Liver (tissue), 9 donors: Measurements from ENCODE around the gene EVA1C. TPM values are rescaled to one million over a fixed set of nuclear protein-coding genes. Genes with fewer than 3 reads are reported as not detected.
"Not testable (repeated sequence)": the region's sequence is repeated elsewhere in the genome, so short reads cannot be mapped to it uniquely, and the experiment has no call there.

Experiments
- DNase-seq: peaks from one replicate; pipeline ENCODE4 v3.0.0-alpha.2; 2017; ENCODE audit warnings: low spot score
- H3K27ac ChIP-seq, 2 donors: one replicate each; pipeline ENCODE4 v1.7.0; 2013; ENCODE audit warnings: inconsistent platforms in 2 of 2, low read length in 2 of 2, control low read depth in 1 of 2, low read depth in 1 of 2, mild to moderate bottlenecking in 1 of 2
- H3K27me3 ChIP-seq, 4 donors: one replicate each; pipeline versions ENCODE4 v1.6.1 to v1.7.0; 2013; ENCODE audit warnings: low read length in 3 of 4, inconsistent platforms in 1 of 4, mild to moderate bottlenecking in 1 of 4, moderate library complexity in 1 of 4; ENCODE audit not compliant: control insufficient read depth in 4 of 4, insufficient read depth in 4 of 4
- H3K36me3 ChIP-seq, 4 donors: one replicate each; pipeline versions ENCODE4 v1.6.1 to v1.7.0; 2013; ENCODE audit warnings: low read length in 3 of 4, mild to moderate bottlenecking in 3 of 4, low read depth in 1 of 4, moderate library complexity in 1 of 4; ENCODE audit not compliant: control insufficient read depth in 4 of 4, insufficient read depth in 3 of 4
- H3K4me1 ChIP-seq, 4 donors: one replicate each; pipeline versions ENCODE4 v1.6.1 to v1.7.0; 2013; ENCODE audit warnings: low read length in 3 of 4, mild to moderate bottlenecking in 3 of 4, moderate library complexity in 1 of 4; ENCODE audit not compliant: control insufficient read depth in 4 of 4, insufficient read depth in 4 of 4
- H3K4me3 ChIP-seq, 3 donors: one replicate each; pipeline versions ENCODE4 v1.6.1 to v1.7.0; 2013; ENCODE audit warnings: low read length in 3 of 3, control low read depth in 1 of 3, low read depth in 1 of 3, mild to moderate bottlenecking in 1 of 3
- H3K9ac ChIP-seq, 2 donors: one replicate each; pipeline ENCODE4 v1.7.0; 2013; ENCODE audit warnings: low read length in 2 of 2, mild to moderate bottlenecking in 2 of 2, moderate library complexity in 2 of 2, control low read depth in 1 of 2, low read depth in 1 of 2
- H3K9me3 ChIP-seq, 4 donors: one replicate each; pipeline versions ENCODE4 v1.6.1 to v1.7.0; 2013; ENCODE audit warnings: low read length in 3 of 4; ENCODE audit not compliant: control insufficient read depth in 4 of 4
- ATF3 ChIP-seq: IDR thresholded peaks from 2 replicates; pipeline ENCODE4 v1.6.1; 2016; ENCODE audit warnings: antibody characterized with exemption
- EGR1 ChIP-seq, 2 donors: IDR thresholded peaks; 2 replicates each; pipeline ENCODE4 v1.6.1; 2016 to 2018; ENCODE audit warnings: antibody characterized with exemption in 2 of 2, low read depth in 2 of 2
- FOXA1 ChIP-seq: IDR thresholded peaks from 2 replicates; pipeline ENCODE4 v1.6.1; 2016; ENCODE audit warnings: antibody characterized with exemption
- FOXA2 ChIP-seq: IDR thresholded peaks from 2 replicates; pipeline ENCODE4 v1.6.1; 2016; ENCODE audit warnings: antibody characterized with exemption
- GABPA ChIP-seq, 2 donors: IDR thresholded peaks in 1 of 2; conservative IDR thresholded peaks in 1 of 2; 2 replicates each; pipeline ENCODE4 v1.6.1; 2016; ENCODE audit warnings: antibody characterized with exemption in 2 of 2, mild to moderate bottlenecking in 1 of 2, moderate library complexity in 1 of 2
- HNF4A ChIP-seq, 2 donors: conservative IDR thresholded peaks; 2 replicates each; pipeline ENCODE4 v1.6.1; 2016; ENCODE audit warnings: antibody characterized with exemption in 2 of 2, mild to moderate bottlenecking in 2 of 2
- HNF4G ChIP-seq: IDR thresholded peaks from 2 replicates; pipeline ENCODE4 v1.6.1; 2016; ENCODE audit warnings: antibody characterized with exemption
- JUND ChIP-seq, 2 donors: IDR thresholded peaks; 2 replicates each; pipeline ENCODE4 v1.6.1; 2016; ENCODE audit warnings: antibody characterized with exemption in 2 of 2
- MAX ChIP-seq: IDR thresholded peaks from 2 replicates; pipeline ENCODE4 v1.6.1; 2016; ENCODE audit warnings: antibody characterized with exemption
- NR2F2 ChIP-seq: IDR thresholded peaks from 2 replicates; pipeline ENCODE4 v1.6.1; 2016; ENCODE audit warnings: antibody characterized with exemption
- RAD21 ChIP-seq, 2 donors: IDR thresholded peaks; 2 replicates each; pipeline ENCODE4 v1.6.1; 2016; ENCODE audit warnings: antibody characterized with exemption in 2 of 2, mild to moderate bottlenecking in 2 of 2
- SP1 ChIP-seq: IDR thresholded peaks from 2 replicates; pipeline ENCODE4 v1.6.1; 2018; ENCODE audit warnings: antibody characterized with exemption, mild to moderate bottlenecking
- YY1 ChIP-seq: IDR thresholded peaks from 2 replicates; pipeline ENCODE4 v1.6.1; 2016; ENCODE audit warnings: antibody characterized with exemption, mild to moderate bottlenecking
- ZBTB33 ChIP-seq: IDR thresholded peaks from 2 replicates; pipeline ENCODE4 v1.6.1; 2016; ENCODE audit warnings: antibody characterized with exemption
- WGBS: extraction: QIAGEN DNeasy Blood & Tissue Kit; methylation state at CpG from one replicate; pipeline ENCODE4 v1.1.7; 2013; 5-methylcytosine and 5-hydroxymethylcytosine counted together
- polyA plus RNA-seq, 2 donors: library from polyadenylated mRNA; stranded (reverse) in 1 of 2; unstranded in 1 of 2; fragments of 200-250 nt in 1 of 2; fragments of >200 nt in 1 of 2; fragmentation: Nextera tagmentation in 1 of 2; extraction: Ambion mirVana in 1 of 2; gene quantifications; one replicate each; pipeline versions ENCODE4 v1.2.1 to v1.2.3, GENCODE V29; 2013 to 2015
- total RNA-seq, 2 donors: library from RNA; depleted of rRNA; stranded (reverse); fragments of >200 nt; gene quantifications; one replicate each; pipeline ENCODE4 v1.2.3, GENCODE V29; 2014
- donor health status: healthy.
- donor health status: healthy.
- donor health status: healthy.
- donor health status: healthy.
- donor health status: healthy.

The EVA1C gene
- total and polyA plus RNA-seq, 4 donors, result 0.47 to 3.3 (median 2.4) TPM

GRCh38 chr21:32538147-32538792, 125.8 kb downstream of the EVA1C start:
- Histone ChIP-seq H3K27me3 (no peaks in the 10 kb centered on the region), H3K36me3 (no peaks in the 10 kb centered on the region), H3K27ac (no peak overlapping the region), H3K9me3 (no peaks in the 10 kb centered on the region), H3K4me3 (no peak overlapping the region), H3K4me1 (no peaks in the 10 kb centered on the region), H3K9ac (no peak overlapping the region)
- DNase-seq, result no peak
- 90% methylated on average over 11 of the region's 11 CpGs for WGBS
- TF ChIP-seq YY1 (no peak), FOXA1 (no peak), RAD21 (IDR thresholded peaks at IDR 0.05) (no peak), HNF4A (conservative IDR thresholded peaks at IDR 0.05) (no peak), ATF3 (no peak), EGR1 (IDR thresholded peaks at IDR 0.05; ENCODE audit: low read depth in 2 of 2) (no peak), MAX (no peak), HNF4G (no peak)

GRCh38 chr21:32539378-32539777, 126.9 kb downstream of the EVA1C start:
- H3K9ac ChIP-seq, result no peak overlapping the region
- 91% methylated on average over 6 of the region's 6 CpGs for WGBS
- no peaks in the 10 kb centered on the region for H3K36me3 ChIP-seq
- H3K4me3 ChIP-seq, result no peak overlapping the region
- H3K27ac ChIP-seq, result no peak overlapping the region
- no peak for DNase-seq
- TF ChIP-seq ZBTB33, result no peak
- H3K27me3 ChIP-seq, result no peaks in the 10 kb centered on the region
- no peaks in the 10 kb centered on the region for H3K4me1 ChIP-seq
- H3K9me3 ChIP-seq, result no peaks in the 10 kb centered on the region

- H3K27me3 ChIP-seq, DNase-seq, H3K27ac ChIP-seq, H3K9ac ChIP-seq, H3K4me1 ChIP-seq, H3K4me3 ChIP-seq, H3K9me3 ChIP-seq, H3K36me3 ChIP-seq: not testable (repeated sequence)
- 98% methylated on average over 2 of the region's 2 CpGs for WGBS
Measured at GRCh38 chr21:32543056-32543455, 130.6 kb downstream of the EVA1C start.

GRCh38 chr21:32543975-32544374, 131.5 kb downstream of the EVA1C start:
- no peak overlapping the region for H3K9ac ChIP-seq
- 81% methylated on average over 3 of the region's 3 CpGs for WGBS
- no peak for TF ChIP-seq HNF4A (conservative IDR thresholded peaks at IDR 0.05)
- TF ChIP-seq FOXA1, result no peak
- TF ChIP-seq NR2F2, result no peak
- no peak for TF ChIP-seq GABPA (IDR thresholded peaks at IDR 0.05 in 1 of 2, conservative IDR thresholded peaks at IDR 0.05 in 1 of 2)
- TF ChIP-seq ZBTB33, result no peak
- TF ChIP-seq SP1, result no peak
- TF ChIP-seq FOXA2, result no peak
- TF ChIP-seq ATF3, result no peak
- no peak for TF ChIP-seq HNF4G
- no peak for TF ChIP-seq EGR1 (IDR thresholded peaks at IDR 0.05; ENCODE audit: low read depth in 2 of 2)
- no peak for TF ChIP-seq JUND (IDR thresholded peaks at IDR 0.05)
- TF ChIP-seq MAX, result no peak
- DNase-seq, result no peak
- no peaks in the 10 kb centered on the region for H3K4me1 ChIP-seq
- no peaks in the 10 kb centered on the region for H3K9me3 ChIP-seq
- H3K4me3 ChIP-seq, result no peak overlapping the region
- no peaks in the 10 kb centered on the region for H3K27me3 ChIP-seq
- no peaks in the 10 kb centered on the region for H3K36me3 ChIP-seq
- no peak overlapping the region for H3K27ac ChIP-seq
